Ascending aorta (tissue), 2 donors: ENCODE measurements around the gene CDH23. TPM values are rescaled to one million over a fixed set of nuclear protein-coding genes. Genes with fewer than 3 reads are reported as not detected.

Experiments
- DNase-seq, 2 donors: peaks; one replicate each; pipeline ENCODE4 v3.0.0-alpha.2; 2019; ENCODE audit warnings: low spot score in 2 of 2
- H3K27ac ChIP-seq, 2 donors: fragments of 200-600 bp; sonication (generic); one replicate each; pipeline ENCODE4 v1.5.1; 2016 to 2017; ENCODE audit warnings: mild to moderate bottlenecking in 1 of 2
- H3K27me3 ChIP-seq: fragments of 200-600 bp; sonication (generic); one replicate; pipeline ENCODE4 v1.5.1; 2017
- H3K36me3 ChIP-seq, 2 donors: fragments of 200-600 bp; sonication (generic); one replicate each; pipeline ENCODE4 v1.5.1; 2016
- H3K4me1 ChIP-seq, 2 donors: fragments of 200-600 bp; sonication (generic); one replicate each; pipeline ENCODE4 v1.5.1; 2016 to 2017; ENCODE audit warnings: mild to moderate bottlenecking in 1 of 2
- H3K4me3 ChIP-seq, 2 donors: fragments of 200-600 bp; sonication (generic); one replicate each; pipeline ENCODE4 v1.5.1; 2016 to 2017; ENCODE audit warnings: mild to moderate bottlenecking in 1 of 2
- H3K9me3 ChIP-seq, 2 donors: fragments of 200-600 bp; sonication (generic); one replicate each; pipeline ENCODE4 v1.5.1; 2016
- CTCF ChIP-seq, 3 experiments: fragments of 200-600 bp in 2 of 3; fragments of 450-650 bp in 1 of 3; sonication (generic) in 2 of 3; IDR thresholded peaks; one replicate each; pipeline ENCODE4 v1.5.1; 2016 to 2019; ENCODE audit warnings: antibody characterized with exemption in 3 of 3, mild to moderate bottlenecking in 1 of 3, moderate library complexity in 1 of 3
- intact Hi-C: fragments of 100-400 bp; cut with DNase I; formaldehyde crosslinking; loops from one replicate; pipeline ENCODE4 v1.15.1; 2023
- total RNA-seq: library from RNA; depleted of rRNA; stranded (reverse); fragments of >200 nt; gene quantifications from one replicate; pipeline ENCODE4 v1.1.0, GENCODE V29; 2016

Gene CDH23
- total RNA-seq, 1 donor from 2014 or later: 40.9 TPM

GRCh38 chr10:71797533-71798307 is 401.0 kb downstream of the CDH23 start:
- intact Hi-C loops: no loop called here
- no peaks in the 10 kb centered on the region for H3K4me1 ChIP-seq
- no peak for DNase-seq
- H3K4me3 ChIP-seq: no peak overlapping the region
- TF ChIP-seq CTCF (IDR thresholded peaks at IDR 0.05): no peak
- H3K27ac ChIP-seq: no peak overlapping the region
- no peaks in the 10 kb centered on the region for H3K36me3 ChIP-seq
- H3K9me3 ChIP-seq: no peaks in the 10 kb centered on the region
- H3K27me3 ChIP-seq: no peaks in the 10 kb centered on the region

- no peak overlapping the region for H3K4me3 ChIP-seq
- H3K9me3 ChIP-seq: no peaks in the 10 kb centered on the region
- no peak overlapping the region for H3K27ac ChIP-seq
- no peaks in the 10 kb centered on the region for H3K4me1 ChIP-seq
- intact Hi-C loops: no loop called here
- no peaks in the 10 kb centered on the region for H3K36me3 ChIP-seq
- no peak for TF ChIP-seq CTCF (IDR thresholded peaks at IDR 0.05)
- H3K27me3 ChIP-seq: no peaks in the 10 kb centered on the region
- no peak for DNase-seq
Measured at GRCh38 chr10:71798308-71798624, 401.5 kb downstream of the CDH23 start.

- Histone ChIP-seq H3K4me3 (no peak overlapping the region), H3K9me3 (no peaks in the 10 kb centered on the region), H3K27ac (no peak overlapping the region), H3K27me3 (no peaks in the 10 kb centered on the region), H3K36me3 (no peaks in the 10 kb centered on the region), H3K4me1 (no peaks in the 10 kb centered on the region)
- intact Hi-C loops: no loop called here
- TF ChIP-seq CTCF (IDR thresholded peaks at IDR 0.05): no peak
- no peak for DNase-seq
Measured at GRCh38 chr10:71799112-71799511, 402.4 kb downstream of the CDH23 start.

GRCh38 chr10:71799608-71800453 is 403.1 kb downstream of the CDH23 start:
- Histone ChIP-seq H3K27ac (no peak overlapping the region), H3K27me3 (no peaks in the 10 kb centered on the region), H3K4me3 (no peak overlapping the region), H3K4me1 (no peaks in the 10 kb centered on the region), H3K9me3 (no peaks in the 10 kb centered on the region), H3K36me3 (no peaks in the 10 kb centered on the region)
- DNase-seq: no peak
- intact Hi-C loops: no loop called here
- TF ChIP-seq CTCF (IDR thresholded peaks at IDR 0.05): no peak

GRCh38 chr10:71801361-71801760 is 404.6 kb downstream of the CDH23 start:
- Histone ChIP-seq H3K36me3 (no peaks in the 10 kb centered on the region), H3K27ac (no peak overlapping the region), H3K27me3 (no peaks in the 10 kb centered on the region), H3K4me1 (no peaks in the 10 kb centered on the region), H3K9me3 (no peaks in the 10 kb centered on the region), H3K4me3 (no peak overlapping the region)
- DNase-seq: no peak
- intact Hi-C loops: no loop called here
- no peak for TF ChIP-seq CTCF (IDR thresholded peaks at IDR 0.05)
